ENCODE data around the gene ARHGAP25. TPM values are rescaled to one million over a fixed set of nuclear protein-coding genes. Genes with fewer than 3 reads are reported as not detected.
A peak's percentile ranks its signal among the peaks of the same experiment; 100 is the strongest.

ARHGAP25 gene
- total and polyA plus RNA-seq, 12 donors: 2.6 to 17.3 (median 5.2) TPM

DNA sequence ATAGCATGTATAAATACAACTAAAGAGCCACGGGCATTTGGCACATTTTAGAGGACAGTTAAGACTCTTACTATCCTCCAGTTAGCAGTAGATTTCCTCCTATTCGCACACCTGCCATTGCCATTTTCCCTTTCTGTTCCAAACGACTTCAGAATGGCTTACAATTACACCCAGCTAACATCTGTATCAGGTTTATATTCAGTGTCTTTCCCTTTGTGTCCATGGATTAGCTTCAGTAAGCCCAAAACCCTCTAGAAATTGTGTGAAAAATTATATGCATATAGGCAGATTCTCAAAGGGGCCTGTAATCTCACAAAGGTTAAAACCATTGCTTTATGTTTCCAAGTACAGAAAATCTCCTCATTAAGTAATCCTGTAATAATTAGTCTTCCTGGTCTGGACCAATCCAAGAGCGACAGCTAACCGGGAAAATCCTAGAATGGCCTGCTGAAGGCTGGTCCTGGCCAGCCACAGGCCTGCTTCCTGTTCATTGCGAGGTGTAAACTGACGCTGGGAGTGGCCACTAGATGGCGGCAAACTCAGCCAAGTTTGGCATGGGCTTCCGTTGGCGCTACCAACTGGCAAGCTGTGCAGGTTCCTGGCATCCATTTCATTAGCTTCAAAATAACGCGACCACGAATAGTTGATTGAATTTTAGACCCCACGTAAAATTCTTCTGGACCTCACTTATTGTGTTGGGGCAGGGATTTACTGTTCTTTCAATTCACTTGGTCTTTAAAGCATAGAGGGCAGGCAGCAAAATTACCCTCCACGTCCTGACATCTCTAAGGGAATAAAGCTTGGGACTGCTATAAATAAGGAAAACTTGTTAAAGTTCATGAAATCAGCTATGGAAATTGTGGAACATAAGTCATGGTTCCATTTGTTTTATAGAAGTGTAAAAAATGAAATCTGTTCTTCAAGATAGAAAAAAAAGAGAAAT lies 17.1 kb downstream of the ARHGAP25 start:
- WGBS, 2 donors: 18 to 22% methylated on average over 15 of the region's 15 CpGs
- Histone ChIP-seq H3K27me3 (no peaks in the 10 kb centered on the region), H3K4me1 (peaks cover 0 to 80% (median 25%) of the 10 kb centered on the region in 9 donors), H3K36me3 (no peaks in the 10 kb centered on the region), H3K9me3 (peaks cover 0 to 2% (median 0%) of the 10 kb centered on the region in 11 donors), H3K4me3 (peak overlapping the region in 3 of 10 donors; percentile 23 to 32 (median 30)), H3K27ac (peak overlapping the region in 4 of 10 donors; percentile 0 to 45 (median 16))
- DNase-seq (peak; percentile 88 to 92), ATAC-seq (peak; percentile 92 to 97 (median 94))
- intact Hi-C loops (cut with DNase I): loop anchor here in 9 of 10 donors (1.0 to 10.0 kb wide), 14 partner anchors 23 to 176 kb away; no protein-coding TSS in a partner anchor
- TF ChIP-seq, protein P1, sequence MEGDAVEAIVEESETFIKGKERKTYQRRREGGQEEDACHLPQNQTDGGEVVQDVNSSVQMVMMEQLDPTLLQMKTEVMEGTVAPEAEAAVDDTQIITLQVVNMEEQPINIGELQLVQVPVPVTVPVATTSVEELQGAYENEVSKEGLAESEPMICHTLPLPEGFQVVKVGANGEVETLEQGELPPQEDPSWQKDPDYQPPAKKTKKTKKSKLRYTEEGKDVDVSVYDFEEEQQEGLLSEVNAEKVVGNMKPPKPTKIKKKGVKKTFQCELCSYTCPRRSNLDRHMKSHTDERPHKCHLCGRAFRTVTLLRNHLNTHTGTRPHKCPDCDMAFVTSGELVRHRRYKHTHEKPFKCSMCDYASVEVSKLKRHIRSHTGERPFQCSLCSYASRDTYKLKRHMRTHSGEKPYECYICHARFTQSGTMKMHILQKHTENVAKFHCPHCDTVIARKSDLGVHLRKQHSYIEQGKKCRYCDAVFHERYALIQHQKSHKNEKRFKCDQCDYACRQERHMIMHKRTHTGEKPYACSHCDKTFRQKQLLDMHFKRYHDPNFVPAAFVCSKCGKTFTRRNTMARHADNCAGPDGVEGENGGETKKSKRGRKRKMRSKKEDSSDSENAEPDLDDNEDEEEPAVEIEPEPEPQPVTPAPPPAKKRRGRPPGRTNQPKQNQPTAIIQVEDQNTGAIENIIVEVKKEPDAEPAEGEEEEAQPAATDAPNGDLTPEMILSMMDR (IDR thresholded peaks at IDR 0.05): peak; percentile 82 to 98 (median 94)

DNA sequence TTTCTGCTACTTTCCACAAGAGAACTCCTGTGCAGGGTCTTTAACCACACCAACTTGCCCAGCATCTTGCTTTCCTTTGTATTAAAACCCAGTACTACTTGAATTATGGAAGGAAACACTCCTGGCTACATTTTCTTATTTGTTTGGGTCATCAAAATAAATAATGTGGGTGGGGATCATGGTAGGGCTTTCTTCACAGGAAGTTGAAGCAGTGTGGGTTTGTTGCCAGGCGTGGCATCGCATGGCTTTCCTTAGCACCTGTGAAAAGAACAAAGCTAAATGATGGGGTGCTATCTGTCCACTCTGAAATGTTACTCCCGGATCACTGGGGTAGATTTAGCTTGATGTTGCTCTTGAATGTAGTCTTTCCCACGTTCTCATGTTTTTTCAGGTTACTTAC lies 18.7 kb downstream of the ARHGAP25 start:
- WGBS, 2 donors: 64 to 90% methylated on average over 4 of the region's 4 CpGs
- intact Hi-C loops (cut with DNase I): loop anchor here in 8 of 10 donors (2.0 to 10.0 kb wide), 9 partner anchors 21 to 174 kb away; no protein-coding TSS in a partner anchor
- peaks cover 0 to 10% (median 0%) of the 10 kb centered on the region in 11 donors for H3K9me3 ChIP-seq
- H3K4me1 ChIP-seq: peaks cover 0 to 66% (median 25%) of the 10 kb centered on the region in 9 donors
- peak overlapping the region in 1 of 10 donors; percentile 38 for H3K27ac ChIP-seq
- ATAC-seq (no peak), DNase-seq (no peak)
- H3K36me3 ChIP-seq: no peaks in the 10 kb centered on the region
- TF ChIP-seq, protein P1 (IDR thresholded peaks at IDR 0.05): no peak
- H3K4me3 ChIP-seq: no peak overlapping the region
- no peaks in the 10 kb centered on the region for H3K27me3 ChIP-seq

DNA sequence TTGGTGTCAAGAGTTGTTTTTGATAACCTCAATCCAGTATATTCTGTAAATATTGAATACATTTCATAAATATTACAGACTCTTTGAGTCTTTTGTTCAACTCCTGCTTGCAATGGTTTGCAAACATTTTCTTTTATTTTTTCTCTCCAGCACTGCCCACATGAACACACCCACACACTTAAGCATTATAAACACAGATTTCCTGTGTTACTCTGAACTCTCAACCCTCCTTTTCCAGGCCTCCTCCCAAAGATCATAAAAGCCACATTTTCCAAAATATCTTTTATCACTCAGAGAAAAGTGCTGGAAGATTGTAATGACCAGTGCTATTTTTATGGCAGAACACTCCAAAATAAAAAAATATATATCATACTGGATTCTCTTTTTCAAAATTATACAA lies 20.5 kb downstream of the ARHGAP25 start:
- no peaks in the 10 kb centered on the region for H3K36me3 ChIP-seq
- peak overlapping the region in 1 of 10 donors; percentile 9 for H3K27ac ChIP-seq
- DNase-seq (no peak), ATAC-seq (peak in 1 of 8 donors; percentile 39)
- peaks cover 0 to 10% (median 0%) of the 10 kb centered on the region in 11 donors for H3K9me3 ChIP-seq
- peaks cover 0 to 53% (median 25%) of the 10 kb centered on the region in 9 donors for H3K4me1 ChIP-seq
- TF ChIP-seq, protein P1 (IDR thresholded peaks at IDR 0.05): no peak
- no peaks in the 10 kb centered on the region for H3K27me3 ChIP-seq
- intact Hi-C loops (cut with DNase I): loop anchor here in 1 of 10 donors (10.0 kb wide), 1 partner anchor 70 kb away; no protein-coding TSS in a partner anchor
- H3K4me3 ChIP-seq: no peak overlapping the region

DNA sequence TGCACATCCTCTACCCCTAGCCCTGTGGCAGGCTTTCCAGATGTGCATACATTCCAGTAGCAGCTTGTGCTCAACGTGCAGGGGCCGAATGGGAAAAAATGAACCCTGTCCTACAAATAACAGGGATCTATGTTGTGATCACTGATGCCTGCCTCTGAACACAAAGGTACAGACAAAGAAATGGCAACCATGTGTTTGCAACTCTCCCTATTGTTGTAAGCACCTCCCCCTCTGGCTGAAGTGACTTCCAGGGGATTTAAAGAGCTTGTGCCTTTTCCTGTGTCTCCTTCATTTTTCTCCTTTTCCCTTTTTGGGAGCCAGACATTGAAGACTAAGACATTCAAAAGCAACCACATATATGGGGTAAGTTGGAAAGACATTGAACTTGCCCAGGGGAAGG lies 21.6 kb downstream of the ARHGAP25 start:
- H3K27me3 ChIP-seq: no peaks in the 10 kb centered on the region
- 60 to 64% methylated on average over 2 of the region's 2 CpGs for WGBS, 2 donors

More for the DNA sequence above, 21.6 kb downstream of the ARHGAP25 start:
- Histone ChIP-seq H3K4me1 (peaks cover 0 to 51% (median 25%) of the 10 kb centered on the region in 9 donors), H3K36me3 (no peaks in the 10 kb centered on the region), H3K27ac (peak overlapping the region in 2 of 10 donors; percentile 0 to 18), H3K9me3 (peaks cover 0 to 10% (median 0%) of the 10 kb centered on the region in 11 donors), H3K4me3 (no peak overlapping the region)
- TF ChIP-seq, protein P1 (IDR thresholded peaks at IDR 0.05): no peak
- no peak for ATAC-seq
- intact Hi-C loops (cut with DNase I): loop anchor here in 1 of 10 donors (10.0 kb wide), 1 partner anchor 69 kb away; no protein-coding TSS in a partner anchor
- no peak for DNase-seq
